Measurements from ENCODE around the gene PRIM2.
"Not testable (repeated sequence)": the region's sequence is repeated elsewhere in the genome, so short reads cannot be mapped to it uniquely, and the experiment has no call there.

- not testable (repeated sequence) for TF ChIP-seq CTCF (IDR thresholded peaks at IDR 0.05); ZFX (IDR thresholded peaks at IDR 0.05; ENCODE audit: borderline replicate concordance)
Measured at GRCh38 chr6:57505251-57505650, 187.8 kb downstream of the PRIM2 start.

All from 22Rv1 (cell line).